H9 (cell line): ENCODE data around the gene MAGI1. TPM values are rescaled to one million over a fixed set of nuclear protein-coding genes. Genes with fewer than 3 reads are reported as not detected.
"Not testable (repeated sequence)": the region's sequence is repeated elsewhere in the genome, so short reads cannot be mapped to it uniquely, and the experiment has no call there.

Experiments
- DNase-seq: peaks from one replicate; pipeline ENCODE4 v3.0.0-alpha.2; 2017
- H2AFZ ChIP-seq: one replicate; pipeline ENCODE4 v1.6.1; 2013; ENCODE audit warnings: mild to moderate bottlenecking, low read length, control low read depth, moderate library complexity
- H2AK5ac ChIP-seq: 2 replicates; pipeline ENCODE4 v1.6.1; 2013; ENCODE audit warnings: low read length, control low read depth, mixed read lengths; ENCODE audit not compliant: insufficient read length
- H2BK120ac ChIP-seq: one replicate; pipeline ENCODE4 v1.6.1; 2013; ENCODE audit warnings: low read depth, mild to moderate bottlenecking, low read length, control low read depth, inconsistent platforms; ENCODE audit not compliant: poor library complexity, severe bottlenecking
- H2BK12ac ChIP-seq: 2 replicates; pipeline ENCODE4 v1.6.1; 2013; ENCODE audit warnings: low read length, control low read depth, mixed read lengths, low read depth; ENCODE audit not compliant: insufficient read length
- H2BK15ac ChIP-seq: 2 replicates; pipeline ENCODE4 v1.6.1; 2013; ENCODE audit warnings: low read depth, low read length, control low read depth
- H2BK20ac ChIP-seq: one replicate; pipeline ENCODE4 v1.6.1; 2013; ENCODE audit warnings: low read depth, mild to moderate bottlenecking, low read length, control low read depth, inconsistent platforms; ENCODE audit not compliant: poor library complexity, severe bottlenecking
- H2BK5ac ChIP-seq: 2 replicates; pipeline ENCODE4 v1.6.1; 2013; ENCODE audit warnings: low read length, control low read depth, mixed read lengths; ENCODE audit not compliant: insufficient read length
- H3K14ac ChIP-seq: 2 replicates; pipeline ENCODE4 v1.6.1; 2013; ENCODE audit warnings: low read length, control low read depth; ENCODE audit not compliant: insufficient read depth
- H3K18ac ChIP-seq: 2 replicates; pipeline ENCODE4 v1.6.1; 2013; ENCODE audit warnings: low read depth, mild to moderate bottlenecking, mixed read lengths, low read length, control low read depth; ENCODE audit not compliant: insufficient read length
- H3K23ac ChIP-seq: 2 replicates; pipeline ENCODE4 v1.6.1; 2013; ENCODE audit warnings: low read length, control low read depth, mixed read lengths, low read depth; ENCODE audit not compliant: insufficient read length
- H3K23me2 ChIP-seq: 2 replicates; pipeline ENCODE4 v1.6.1; 2013; ENCODE audit warnings: low read depth, mild to moderate bottlenecking, mixed read lengths, low read length, control low read depth; ENCODE audit not compliant: insufficient read length, poor library complexity, severe bottlenecking
- H3K27ac ChIP-seq: 2 replicates; pipeline ENCODE4 v1.5.1; 2013; ENCODE audit warnings: low read length, control low read depth, mixed read lengths, low read depth; ENCODE audit not compliant: insufficient read length
- H3K27me3 ChIP-seq: 2 replicates; pipeline ENCODE4 v1.6.1; 2013; ENCODE audit warnings: low read length, control low read depth, inconsistent platforms; ENCODE audit not compliant: insufficient read depth
- H3K4ac ChIP-seq: 2 replicates; pipeline ENCODE4 v1.6.1; 2013; ENCODE audit warnings: low read depth, mild to moderate bottlenecking, control low read depth, inconsistent platforms, low read length, moderate library complexity
- H3K4me1 ChIP-seq: 2 replicates; pipeline ENCODE4 v1.6.1; 2013; ENCODE audit warnings: low read length, control low read depth, inconsistent platforms; ENCODE audit not compliant: insufficient read depth
- H3K4me2 ChIP-seq: 2 replicates; pipeline ENCODE4 v1.6.1; 2013; ENCODE audit warnings: low read length, control low read depth, mixed read lengths; ENCODE audit not compliant: insufficient read length, insufficient read depth
- H3K56ac ChIP-seq: 2 replicates; pipeline ENCODE4 v1.6.1; 2013; ENCODE audit warnings: low read depth, mild to moderate bottlenecking, mixed read lengths, low read length, control low read depth; ENCODE audit not compliant: insufficient read length
- H3K79me1 ChIP-seq: 2 replicates; pipeline ENCODE4 v1.6.1; 2013; ENCODE audit warnings: low read depth, mild to moderate bottlenecking, moderate library complexity, low read length, control low read depth, inconsistent platforms; ENCODE audit not compliant: insufficient read depth, poor library complexity, severe bottlenecking
- H3K79me2 ChIP-seq: 2 replicates; pipeline ENCODE4 v1.6.1; 2013; ENCODE audit warnings: low read length, control low read depth, inconsistent platforms; ENCODE audit not compliant: insufficient read depth
- H3K9ac ChIP-seq: 2 replicates; pipeline ENCODE4 v1.6.1; 2013; ENCODE audit warnings: low read length, control low read depth, mixed read lengths; ENCODE audit not compliant: insufficient read length; ENCODE audit errors: extremely low read depth
- H3K9me3 ChIP-seq: one replicate; pipeline ENCODE4 v1.6.1; 2013; ENCODE audit warnings: low read depth, low read length, inconsistent platforms; ENCODE audit not compliant: control insufficient read depth
- H3T11ph ChIP-seq: one replicate; pipeline ENCODE4 v1.6.1; 2013; ENCODE audit warnings: mild to moderate bottlenecking, low read length, control low read depth, inconsistent platforms
- H4K20me1 ChIP-seq: one replicate; pipeline ENCODE4 v1.6.1; 2013; ENCODE audit not compliant: control insufficient read depth, insufficient read length, insufficient read depth
- H4K5ac ChIP-seq: 2 replicates; pipeline ENCODE4 v1.6.1; 2013; ENCODE audit warnings: low read depth, mild to moderate bottlenecking, mixed read lengths, low read length, control low read depth; ENCODE audit not compliant: insufficient read length
- H4K8ac ChIP-seq: replicated peaks from 2 replicates; pipeline ENCODE4 v1.6.1; 2013; ENCODE audit warnings: low read length, control low read depth, mixed read lengths, low read depth; ENCODE audit not compliant: insufficient read length
- H4K91ac ChIP-seq: 2 replicates; pipeline ENCODE4 v1.6.1; 2013; ENCODE audit warnings: low read depth, mild to moderate bottlenecking, moderate library complexity, mixed read lengths, low read length, control low read depth; ENCODE audit not compliant: insufficient read length
- H3K27ac Mint-ChIP-seq, 3 experiments: 2 replicates in 2 of 3; 3 replicates in 1 of 3; pipeline ENCODE4 v1.8.0; 2020 to 2021; ENCODE audit warnings: mixed read lengths in 3 of 3, mild to moderate bottlenecking in 1 of 3, moderate library complexity in 1 of 3
- H3K27me3 Mint-ChIP-seq: 2 replicates; pipeline ENCODE4 v1.8.0; 2021; ENCODE audit warnings: low read depth, mild to moderate bottlenecking, moderate library complexity, mixed read lengths
- H3K36me3 Mint-ChIP-seq, 3 experiments: 2 replicates in 2 of 3; 3 replicates in 1 of 3; pipeline ENCODE4 v1.8.0; 2020 to 2021; ENCODE audit warnings: low read depth in 3 of 3, mixed read lengths in 3 of 3; ENCODE audit not compliant: insufficient read depth in 1 of 3
- H3K4me1 Mint-ChIP-seq, 2 experiments: 2 replicates each; pipeline ENCODE4 v1.8.0; 2020; ENCODE audit warnings: mixed read lengths in 2 of 2
- H3K4me3 Mint-ChIP-seq, 2 experiments: 2 replicates in 1 of 2; 3 replicates in 1 of 2; pipeline ENCODE4 v1.8.0; 2020 to 2021; ENCODE audit warnings: mild to moderate bottlenecking in 2 of 2, mixed read lengths in 2 of 2, moderate library complexity in 1 of 2
- H3K9me3 Mint-ChIP-seq, 2 experiments: 2 replicates in 1 of 2; 3 replicates in 1 of 2; pipeline ENCODE4 v1.8.0; 2020; ENCODE audit warnings: mild to moderate bottlenecking in 2 of 2, mixed read lengths in 2 of 2, moderate library complexity in 1 of 2
- WGBS: extraction: QIAGEN DNeasy Blood & Tissue Kit; methylation state at CpG from one replicate; pipeline ENCODE4 v1.1.7; 2013; ENCODE audit warnings: missing lambda C conversion rate, low lambda C conversion rate, mixed read lengths; ENCODE audit not compliant: insufficient read length; ENCODE audit errors: extremely low coverage; 5-methylcytosine and 5-hydroxymethylcytosine counted together
- total RNA-seq: library from RNA; stranded (reverse); gene quantifications from 2 replicates; pipeline ENCODE4 v1.2.1, GENCODE V29; 2021
- TF ChIP-seq, protein P1 (sequence below): fragments of 200-600 bp; sonication (generic); conservative IDR thresholded peaks from 3 replicates; pipeline ENCODE4 v1.8.0; 2021; ENCODE audit warnings: antibody characterized with exemption, mild to moderate bottlenecking

Gene MAGI1
- total RNA-seq, 1 experiment from 2014 or later: 65.7 TPM

GRCh38 chr3:65861718-65862117, 177.0 kb downstream of the MAGI1 start:
- no peak overlapping the region for H2BK5ac ChIP-seq
- no peaks in the 10 kb centered on the region for H3K4me1 ChIP-seq
- peaks cover 6 to 7% of the 10 kb centered on the region in 2 experiments; a peak in 3 of 4 replicates for H3K4me1 Mint-ChIP-seq
- no peak overlapping the region for H2BK12ac ChIP-seq
- no peaks in the 10 kb centered on the region for H3K27me3 Mint-ChIP-seq
- WGBS: no CpG with 5 or more reads among the region's 5 CpGs
- DNase-seq: no peak
- H3K27ac ChIP-seq: no peak overlapping the region
- no peak overlapping the region for H3K14ac ChIP-seq
- H3K79me1 ChIP-seq: no peaks in the 10 kb centered on the region
- no peaks in the 10 kb centered on the region for H3K27me3 ChIP-seq
- no peak overlapping the region for H2BK120ac ChIP-seq
- H3K36me3 Mint-ChIP-seq: no peaks in the 10 kb centered on the region; a peak in 1 of 7 replicates
- TF ChIP-seq, protein P1, sequence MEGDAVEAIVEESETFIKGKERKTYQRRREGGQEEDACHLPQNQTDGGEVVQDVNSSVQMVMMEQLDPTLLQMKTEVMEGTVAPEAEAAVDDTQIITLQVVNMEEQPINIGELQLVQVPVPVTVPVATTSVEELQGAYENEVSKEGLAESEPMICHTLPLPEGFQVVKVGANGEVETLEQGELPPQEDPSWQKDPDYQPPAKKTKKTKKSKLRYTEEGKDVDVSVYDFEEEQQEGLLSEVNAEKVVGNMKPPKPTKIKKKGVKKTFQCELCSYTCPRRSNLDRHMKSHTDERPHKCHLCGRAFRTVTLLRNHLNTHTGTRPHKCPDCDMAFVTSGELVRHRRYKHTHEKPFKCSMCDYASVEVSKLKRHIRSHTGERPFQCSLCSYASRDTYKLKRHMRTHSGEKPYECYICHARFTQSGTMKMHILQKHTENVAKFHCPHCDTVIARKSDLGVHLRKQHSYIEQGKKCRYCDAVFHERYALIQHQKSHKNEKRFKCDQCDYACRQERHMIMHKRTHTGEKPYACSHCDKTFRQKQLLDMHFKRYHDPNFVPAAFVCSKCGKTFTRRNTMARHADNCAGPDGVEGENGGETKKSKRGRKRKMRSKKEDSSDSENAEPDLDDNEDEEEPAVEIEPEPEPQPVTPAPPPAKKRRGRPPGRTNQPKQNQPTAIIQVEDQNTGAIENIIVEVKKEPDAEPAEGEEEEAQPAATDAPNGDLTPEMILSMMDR: no peak
- H2BK15ac ChIP-seq: no peak overlapping the region
- H4K8ac ChIP-seq: no peak overlapping the region
- H3K27ac Mint-ChIP-seq: no peak overlapping the region
- H3K23ac ChIP-seq: no peak overlapping the region
- no peaks in the 10 kb centered on the region for H3K9me3 ChIP-seq
- no peak overlapping the region for H3K18ac ChIP-seq
- no peak overlapping the region for H4K5ac ChIP-seq
- H2BK20ac ChIP-seq: no peak overlapping the region
- no peak overlapping the region for H2AFZ ChIP-seq
- H3K9me3 Mint-ChIP-seq: no peaks in the 10 kb centered on the region
- H3T11ph ChIP-seq: no peak overlapping the region
- no peak overlapping the region for H3K4ac ChIP-seq
- no peak overlapping the region for H3K56ac ChIP-seq
- H4K91ac ChIP-seq: no peak overlapping the region
- H4K20me1 ChIP-seq: no peaks in the 10 kb centered on the region
- no peak overlapping the region for H3K4me3 Mint-ChIP-seq
- no peaks in the 10 kb centered on the region for H3K23me2 ChIP-seq
- H3K9ac ChIP-seq: no peak overlapping the region
- no peak overlapping the region for H2AK5ac ChIP-seq
- peaks cover 2% of the 10 kb centered on the region; the same call in 1 of the 2 replicates for H3K79me2 ChIP-seq
- H3K4me2 ChIP-seq: no peak overlapping the region

DNA sequence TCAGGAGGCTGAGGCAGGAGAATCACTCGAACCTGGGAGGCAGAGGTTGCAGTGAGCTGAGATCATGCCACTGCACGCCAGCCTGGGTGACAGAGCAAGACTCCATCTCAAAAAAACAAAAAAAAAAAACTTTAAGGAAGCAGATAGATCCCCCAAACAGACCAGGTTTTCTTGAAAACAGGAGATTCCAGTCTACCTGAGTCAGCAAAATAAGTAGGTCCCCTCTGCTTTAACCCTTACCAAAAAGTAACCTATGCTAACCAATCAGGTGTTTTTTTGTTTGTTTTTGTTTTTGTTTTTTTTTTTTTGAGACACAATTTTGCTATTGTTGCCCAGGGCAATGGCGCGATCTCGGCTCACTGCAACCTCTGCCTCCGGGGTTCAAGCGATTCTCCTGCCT, 179.1 kb downstream of the MAGI1 start:
- not testable (repeated sequence) for H2AK5ac ChIP-seq, H2BK15ac ChIP-seq, H3T11ph ChIP-seq, H2AFZ ChIP-seq, H3K9ac ChIP-seq, H3K27ac Mint-ChIP-seq, H3K4me2 ChIP-seq, DNase-seq, H3K14ac ChIP-seq, H3K23me2 ChIP-seq, H4K8ac ChIP-seq, H3K36me3 Mint-ChIP-seq, H2BK5ac ChIP-seq, H3K4me1 ChIP-seq, H2BK20ac ChIP-seq, H2BK12ac ChIP-seq, H3K79me2 ChIP-seq, H4K91ac ChIP-seq, H3K56ac ChIP-seq, H3K9me3 ChIP-seq, H4K20me1 ChIP-seq, H4K5ac ChIP-seq, H2BK120ac ChIP-seq, H3K23ac ChIP-seq, H3K27ac ChIP-seq, H3K27me3 Mint-ChIP-seq, H3K4ac ChIP-seq, H3K79me1 ChIP-seq, H3K4me3 Mint-ChIP-seq, H3K18ac ChIP-seq, H3K9me3 Mint-ChIP-seq, H3K27me3 ChIP-seq
- WGBS: no CpG with 5 or more reads among the region's 7 CpGs
- peaks cover 13 to 17% of the 10 kb centered on the region in 2 experiments for H3K4me1 Mint-ChIP-seq
